COLO668 (cell line): ENCODE data around the gene GOLGA8T.
"Not testable (repeated sequence)": the region's sequence is repeated elsewhere in the genome, so short reads cannot be mapped to it uniquely, and the experiment has no call there.

Experiments
- DNase-seq: peaks from one replicate; lab custom pipeline; 2025; ENCODE audit not compliant: unreplicated experiment; lab: John Stamatoyannopoulos, UW

Gene GOLGA8T

GRCh38 chr15:30134751-30135150 is at the start of gene GOLGA8T:
Gene GOLGA8T (plus strand): TSS chr15:30135051. CDS start chr15:30135149, 98 bp downstream.
- not testable (repeated sequence) for DNase-seq

- DNase-seq: not testable (repeated sequence)
Observed at GRCh38 chr15:30097827-30098226, 37.0 kb upstream of the GOLGA8T start.

GRCh38 chr15:30102890-30103289 is 32.0 kb upstream of the GOLGA8T start:
- not testable (repeated sequence) for DNase-seq

- DNase-seq: not testable (repeated sequence)
Observed at GRCh38 chr15:30103941-30104507, 30.8 kb upstream of the GOLGA8T start.

GRCh38 chr15:30110591-30110990 is 24.3 kb upstream of the GOLGA8T start:
- DNase-seq: not testable (repeated sequence)

- not testable (repeated sequence) for DNase-seq
Observed at GRCh38 chr15:30130066-30130465, 4.8 kb upstream of the GOLGA8T start.

- DNase-seq: not testable (repeated sequence)
Observed at GRCh38 chr15:30143246-30143645, 8.4 kb downstream of the GOLGA8T start.

GRCh38 chr15:30149891-30150290 is 15.0 kb downstream of the GOLGA8T start:
- DNase-seq: not testable (repeated sequence)

- DNase-seq: not testable (repeated sequence)
Observed at GRCh38 chr15:30162479-30163357, 27.9 kb downstream of the GOLGA8T start.

- not testable (repeated sequence) for DNase-seq
Observed at GRCh38 chr15:30163759-30164158, 28.9 kb downstream of the GOLGA8T start.

GRCh38 chr15:30164257-30164656 is 29.4 kb downstream of the GOLGA8T start:
- DNase-seq: not testable (repeated sequence)

- not testable (repeated sequence) for DNase-seq
Observed at GRCh38 chr15:30167403-30167802, 32.6 kb downstream of the GOLGA8T start.

GRCh38 chr15:30167886-30168285 is 33.0 kb downstream of the GOLGA8T start:
- DNase-seq: not testable (repeated sequence)

GRCh38 chr15:30171452-30171851 is 36.6 kb downstream of the GOLGA8T start:
- not testable (repeated sequence) for DNase-seq

- not testable (repeated sequence) for DNase-seq
Observed at GRCh38 chr15:30173041-30173608, 38.3 kb downstream of the GOLGA8T start.

GRCh38 chr15:30175291-30175690 is 40.4 kb downstream of the GOLGA8T start:
- DNase-seq: not testable (repeated sequence)

- DNase-seq: not testable (repeated sequence)
Observed at GRCh38 chr15:30176613-30177012, 41.8 kb downstream of the GOLGA8T start.

GRCh38 chr15:30179814-30180213 is 45.0 kb downstream of the GOLGA8T start:
- not testable (repeated sequence) for DNase-seq

GRCh38 chr15:30185495-30185894 is 50.6 kb downstream of the GOLGA8T start:
- DNase-seq: not testable (repeated sequence)

GRCh38 chr15:30187429-30187828 is 52.6 kb downstream of the GOLGA8T start:
- DNase-seq: not testable (repeated sequence)

- DNase-seq: not testable (repeated sequence)
Observed at GRCh38 chr15:30189754-30190153, 54.9 kb downstream of the GOLGA8T start.

GRCh38 chr15:30191143-30191542 is 56.3 kb downstream of the GOLGA8T start:
- not testable (repeated sequence) for DNase-seq
